Islet of Langerhans (tissue), 1 donor: ENCODE data around the gene ZNF547.
A peak's percentile ranks its signal among the peaks of the same experiment; 100 is the strongest.
"Not testable (repeated sequence)": the region's sequence is repeated elsewhere in the genome, so short reads cannot be mapped to it uniquely, and the experiment has no call there.

Experiments
- FAIRE-seq: peaks from one replicate; lab custom pipeline; 2011; peaks lifted over from hg19 to GRCh38; lab: Jason Lieb, UNC

ZNF547 gene

GRCh38 chr19:57374647-57375046, 11.3 kb downstream of the ZNF547 start:
- FAIRE-seq, result not testable (repeated sequence)

- no peak for FAIRE-seq
Measured at GRCh38 chr19:57376151-57376550, 12.8 kb downstream of the ZNF547 start.

GRCh38 chr19:57377498-57378146, 14.3 kb downstream of the ZNF547 start:
- no peak for FAIRE-seq

- FAIRE-seq, result no peak
Measured at GRCh38 chr19:57380923-57381322, 17.6 kb downstream of the ZNF547 start.

GRCh38 chr19:57382806-57383488, 19.6 kb downstream of the ZNF547 start:
- FAIRE-seq, result no peak

GRCh38 chr19:57389194-57389729, 25.9 kb downstream of the ZNF547 start:
- peak; percentile 99 for FAIRE-seq

GRCh38 chr19:57389730-57390598, 26.6 kb downstream of the ZNF547 start, which contains the start of gene ZNF548:
ZNF548 (plus strand) TSS chr19:57389854; CDS start chr19:57390100, 246 bp downstream.
- no peak for FAIRE-seq

GRCh38 chr19:57395710-57396109, 32.4 kb downstream of the ZNF547 start:
- no peak for FAIRE-seq

GRCh38 chr19:57398868-57399267, 35.5 kb downstream of the ZNF547 start:
- no peak for FAIRE-seq

- no peak for FAIRE-seq
Measured at GRCh38 chr19:57403737-57404563, 40.6 kb downstream of the ZNF547 start.

GRCh38 chr19:57406516-57407123, 43.3 kb downstream of the ZNF547 start:
- FAIRE-seq, result peak; percentile 27

GRCh38 chr19:57410877-57411671, 47.7 kb downstream of the ZNF547 start, which contains the start of gene ZNF17:
ZNF17 (plus strand) TSS chr19:57411161; CDS start chr19:57413616, 2,455 bp downstream.
- FAIRE-seq, result peak; percentile 96

GRCh38 chr19:57419439-57419838, 56.1 kb downstream of the ZNF547 start:
- FAIRE-seq, result no peak

GRCh38 chr19:57421037-57421436, 57.7 kb downstream of the ZNF547 start:
- no peak for FAIRE-seq
